MCF 10A (cell line): ENCODE results near the gene ANO6. TPM values are rescaled to one million over a fixed set of nuclear protein-coding genes. Genes with fewer than 3 reads are reported as not detected.

Experiments used
- BruUV-seq: library from RNA; stranded (reverse); fragments of 400-500 nt; replicated peaks from 2 replicates; lab custom pipeline; 2021; lab: Mats Ljungman, UMichigan
- CTCF ChIA-PET: fragments of 300-600 bp; sonication (Branson Sonifier 250); formaldehyde crosslinking; extraction: SDS; loops from one replicate; lab custom pipeline; 2021; ENCODE audit warnings: antibody characterized with exemption, inconsistent platforms; lab: Yijun Ruan, JAX
- POLR2A ChIA-PET: fragments of 300-600, 350-650 bp; sonication (Branson Sonifier 250); formaldehyde crosslinking; extraction: SDS; loops from one replicate; lab custom pipeline; 2020; ENCODE audit warnings: antibody characterized with exemption, inconsistent platforms; lab: Yijun Ruan, JAX
- DNase-seq: peaks from one replicate; pipeline ENCODE4 v3.0.0-alpha.2; 2018; ENCODE audit not compliant: unreplicated experiment
- H3K27ac Mint-ChIP-seq: one replicate; pipeline ENCODE4 v1.8.0; 2022; ENCODE audit warnings: mild to moderate bottlenecking, low read depth, mixed read lengths; ENCODE audit not compliant: unreplicated experiment
- H3K27me3 Mint-ChIP-seq: one replicate; pipeline ENCODE4 v1.8.0; 2022; ENCODE audit warnings: mixed read lengths; ENCODE audit not compliant: insufficient read depth, unreplicated experiment
- H3K36me3 Mint-ChIP-seq: one replicate; pipeline ENCODE4 v1.8.0; 2022; ENCODE audit warnings: mild to moderate bottlenecking, moderate library complexity, mixed read lengths; ENCODE audit not compliant: insufficient read depth, unreplicated experiment
- H3K4me1 Mint-ChIP-seq: one replicate; pipeline ENCODE4 v1.8.0; 2022; ENCODE audit warnings: mixed read lengths; ENCODE audit not compliant: insufficient read depth, unreplicated experiment
- H3K4me3 Mint-ChIP-seq: one replicate; pipeline ENCODE4 v1.8.0; 2022; ENCODE audit warnings: mild to moderate bottlenecking, moderate library complexity, mixed read lengths; ENCODE audit not compliant: unreplicated experiment
- H3K9me3 Mint-ChIP-seq: one replicate; pipeline ENCODE4 v1.8.0; 2022; ENCODE audit warnings: mixed read lengths; ENCODE audit not compliant: unreplicated experiment
- CTCF ChIP-seq: fragments of 200-600 bp; IDR thresholded peaks from one replicate; pipeline ENCODE4 v1.8.0; 2022; ENCODE audit warnings: antibody characterized with exemption, mild to moderate bottlenecking; ENCODE audit not compliant: unreplicated experiment
- intact Hi-C: fragments of 100-400 bp; cut with micrococcal nuclease; formaldehyde crosslinking; loops from 2 replicates; pipeline ENCODE4 v1.14.1; 2022
- total RNA-seq: library from RNA; stranded (reverse); gene quantifications from 2 replicates; pipeline ENCODE4 v1.2.3, GENCODE V29; 2022

Gene ANO6
- total RNA-seq, 1 experiment from 2014 or later, result 25.4 TPM

- intact Hi-C loops, result loop anchor here (1.0 to 2.0 kb wide), 4 partner anchors 17 to 512 kb away; partner anchors contain the start of gene ARID2
- peak overlapping the region; percentile 99 for H3K27ac Mint-ChIP-seq
- POLR2A ChIA-PET, result interaction anchor here (0.5 to 11.2 kb wide), 26 partner anchors 10 to 774 kb away, joined by 3 to 192 read pairs (median 6); partner anchors contain the start of genes ARID2 and SCAF11
- CTCF ChIA-PET, result interaction anchor here (0.6 to 1.9 kb wide), 17 partner anchors 16 to 529 kb away, joined by 3 to 22 read pairs (median 4); no protein-coding TSS in a partner anchor
- no peak for TF ChIP-seq CTCF
- DNase-seq, result peak; percentile 55
- H3K36me3 Mint-ChIP-seq, result peaks cover 10% of the 10 kb centered on the region
- H3K4me1 Mint-ChIP-seq, result peaks cover 28% of the 10 kb centered on the region
- H3K9me3 Mint-ChIP-seq, result no peaks in the 10 kb centered on the region
- no peaks in the 10 kb centered on the region for H3K27me3 Mint-ChIP-seq
- H3K4me3 Mint-ChIP-seq, result peak overlapping the region; percentile 89
- no TSS peak for BruUV-seq
Observed at GRCh38 chr12:45216230-45216982, 511 bp downstream of the ANO6 start.

- Mint-ChIP-seq H3K36me3 (peaks cover 10% of the 10 kb centered on the region), H3K4me1 (peaks cover 29% of the 10 kb centered on the region), H3K9me3 (no peaks in the 10 kb centered on the region), H3K4me3 (peak overlapping the region; percentile 89), H3K27me3 (no peaks in the 10 kb centered on the region), H3K27ac (peak overlapping the region; percentile 99)
- intact Hi-C loops, result loop anchor here (1.0 to 2.0 kb wide), 4 partner anchors 16 to 512 kb away; partner anchors contain the start of gene ARID2
- POLR2A ChIA-PET, result interaction anchor here (0.5 to 11.2 kb wide), 12 partner anchors 12 to 773 kb away, joined by 3 to 192 read pairs (median 17); partner anchors contain the start of genes ARID2 and SCAF11
- peak; percentile 27 for DNase-seq
- TF ChIP-seq CTCF, result no peak
- BruUV-seq, result no TSS peak
- CTCF ChIA-PET, result interaction anchor here (0.6 to 1.9 kb wide), 7 partner anchors 17 to 208 kb away, joined by 3 to 22 read pairs (median 4); no protein-coding TSS in a partner anchor
Observed at GRCh38 chr12:45216983-45217485, 1.1 kb downstream of the ANO6 start.

- POLR2A ChIA-PET, result interaction anchor here (0.9 to 11.2 kb wide), 10 partner anchors 12 to 773 kb away, joined by 3 to 192 read pairs (median 11); partner anchors contain the start of genes ARID2 and SCAF11
- CTCF ChIA-PET, result interaction anchor here (0.6 to 1.9 kb wide), 8 partner anchors 16 to 268 kb away, joined by 3 to 22 read pairs (median 3); no protein-coding TSS in a partner anchor
Observed at GRCh38 chr12:45217846-45218245, 2.0 kb downstream of the ANO6 start.

More at GRCh38 chr12:45217846-45218245, 2.0 kb downstream of the ANO6 start:
- intact Hi-C loops, result loop anchor here (2.0 kb wide), 3 partner anchors 119 to 511 kb away; partner anchors contain the start of gene ARID2
- DNase-seq, result no peak
- Mint-ChIP-seq H3K4me1 (peaks cover 35% of the 10 kb centered on the region), H3K4me3 (peak overlapping the region; percentile 89), H3K27ac (peak overlapping the region; percentile 99), H3K27me3 (no peaks in the 10 kb centered on the region), H3K36me3 (peaks cover 10% of the 10 kb centered on the region), H3K9me3 (no peaks in the 10 kb centered on the region)
- TF ChIP-seq CTCF, result no peak
- no TSS peak for BruUV-seq
